ENCODE results near the gene CADPS2.

GRCh38 chr7:122849957-122850328, 36.3 kb downstream of the CADPS2 start:
- TF ChIP-seq CTCF (IDR thresholded peaks at IDR 0.05) = no peak
- TF ChIP-seq POLR2A (IDR thresholded peaks at IDR 0.05) = no peak

Measured in body of pancreas (tissue), 4 donors.